HepG2 (cell line): ENCODE results near the gene TMED9.

Experiments used
- BRD4 ChIP-seq: sonication (generic); formaldehyde crosslinking; IDR thresholded peaks from 2 replicates; pipeline ENCODE4 v1.4.0; 2020; ENCODE audit warnings: missing genetic modification reagents
- CTCF ChIP-seq: sonication (generic); formaldehyde crosslinking; IDR thresholded peaks from 2 replicates; pipeline ENCODE4 v1.5.0; 2020; ENCODE audit warnings: mild to moderate bottlenecking, missing genetic modification reagents, moderate library complexity
- IKZF4 ChIP-seq: sonication (generic); formaldehyde crosslinking; IDR thresholded peaks from 2 replicates; pipeline ENCODE4 v1.5.1; 2020; ENCODE audit warnings: borderline replicate concordance, mild to moderate bottlenecking, low read depth, missing genetic modification reagents; ENCODE audit errors: not compliant biosample characterization
- MNT ChIP-seq: fragments of 450-650 bp; IDR thresholded peaks from 2 replicates; pipeline ENCODE4 v1.6.1; 2016
- NFAT5 ChIP-seq: sonication (generic); formaldehyde crosslinking; IDR thresholded peaks from 2 replicates; pipeline ENCODE4 v1.4.0; 2020; ENCODE audit warnings: missing genetic modification reagents
- NFRKB ChIP-seq: fragments of 450-650 bp; IDR thresholded peaks from 2 replicates; pipeline ENCODE4 v1.6.1; 2017
- RORA ChIP-seq: sonication (generic); formaldehyde crosslinking; IDR thresholded peaks from 2 replicates; pipeline ENCODE4 v1.5.0; 2020; ENCODE audit warnings: mild to moderate bottlenecking, missing genetic modification reagents, moderate library complexity
- SUZ12 ChIP-seq: fragments of 150-350 bp; IDR thresholded peaks from 2 replicates; pipeline ENCODE4 v1.6.1; 2014; ENCODE audit warnings: low read depth, low read length
- ZFP36L1 ChIP-seq: sonication (generic); formaldehyde crosslinking; IDR thresholded peaks from 2 replicates; pipeline ENCODE4 v1.8.0; 2022; ENCODE audit warnings: mild to moderate bottlenecking, missing genetic modification reagents, moderate library complexity
- ZNF138 ChIP-seq: sonication (generic); formaldehyde crosslinking; IDR thresholded peaks from 2 replicates; pipeline ENCODE4 v1.5.0; 2020; ENCODE audit warnings: mild to moderate bottlenecking, low read depth, missing genetic modification reagents
- ZNF558 ChIP-seq: sonication (generic); formaldehyde crosslinking; IDR thresholded peaks from 2 replicates; pipeline ENCODE4 v1.9.0; 2022; ENCODE audit warnings: mild to moderate bottlenecking, missing genetic modification reagents, borderline replicate concordance
- ZSCAN9 ChIP-seq: IDR thresholded peaks from 2 replicates; pipeline ENCODE4 v1.6.1; 2016; ENCODE audit warnings: borderline replicate concordance
- TF ChIP-seq, protein P1 (sequence below): sonication (generic); formaldehyde crosslinking; conservative IDR thresholded peaks from 2 replicates; pipeline ENCODE4 v1.8.0; 2022; ENCODE audit warnings: missing genetic modification reagents

- TF ChIP-seq ZNF138 (CRISPR knock-in tag) (no peak), NFRKB (no peak), MNT (no peak), NFAT5 (no peak), ZFP36L1 (no peak), ZNF558 (CRISPR knock-in tag) (no peak), CTCF (CRISPR knock-in tag) (no peak), RORA (no peak), SUZ12 (no peak), IKZF4 (no peak), BRD4 (CRISPR knock-in tag) (no peak), ZSCAN9 (CRISPR knock-in tag) (no peak)
- TF ChIP-seq, protein P1, sequence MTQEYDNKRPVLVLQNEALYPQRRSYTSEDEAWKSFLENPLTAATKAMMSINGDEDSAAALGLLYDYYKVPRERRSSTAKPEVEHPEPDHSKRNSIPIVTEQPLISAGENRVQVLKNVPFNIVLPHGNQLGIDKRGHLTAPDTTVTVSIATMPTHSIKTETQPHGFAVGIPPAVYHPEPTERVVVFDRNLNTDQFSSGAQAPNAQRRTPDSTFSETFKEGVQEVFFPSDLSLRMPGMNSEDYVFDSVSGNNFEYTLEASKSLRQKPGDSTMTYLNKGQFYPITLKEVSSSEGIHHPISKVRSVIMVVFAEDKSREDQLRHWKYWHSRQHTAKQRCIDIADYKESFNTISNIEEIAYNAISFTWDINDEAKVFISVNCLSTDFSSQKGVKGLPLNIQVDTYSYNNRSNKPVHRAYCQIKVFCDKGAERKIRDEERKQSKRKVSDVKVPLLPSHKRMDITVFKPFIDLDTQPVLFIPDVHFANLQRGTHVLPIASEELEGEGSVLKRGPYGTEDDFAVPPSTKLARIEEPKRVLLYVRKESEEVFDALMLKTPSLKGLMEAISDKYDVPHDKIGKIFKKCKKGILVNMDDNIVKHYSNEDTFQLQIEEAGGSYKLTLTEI (CRISPR knock-in tag), result no peak
Observed at GRCh38 chr5:177607115-177607451, 15.1 kb downstream of the TMED9 start.
